Glomerular endothelial cell (primary cell): ENCODE data around the gene HECW1. TPM values are rescaled to one million over a fixed set of nuclear protein-coding genes. Genes with fewer than 3 reads are reported as not detected.
"Not testable (repeated sequence)": the region's sequence is repeated elsewhere in the genome, so short reads cannot be mapped to it uniquely, and the experiment has no call there.

Experiments used
- DNase-seq: peaks from one replicate; pipeline ENCODE4 v3.0.0-alpha.2; 2011; ENCODE audit warnings: low read depth, low spot score; ENCODE audit errors: extremely low read depth
- total RNA-seq: library from RNA; depleted of rRNA; stranded (reverse); fragments of >200 nt; gene quantifications from 2 replicates; pipeline ENCODE4 v1.2.3, GENCODE V29; 2015

HECW1 gene
- not detected in 2 replicates for total RNA-seq

GRCh38 chr7:43112459-43112940 is at the start of gene HECW1:
Gene HECW1, plus strand, starts transcription at chr7:43112647. Its CDS starts 131,259 bp downstream, at chr7:43243906.
- DNase-seq, result no peak

GRCh38 chr7:43071604-43072003 is 40.8 kb upstream of the HECW1 start:
- DNase-seq, result no peak

- no peak for DNase-seq
These were observed 39.9 kb upstream of the HECW1 start for GRCh38 chr7:43072530-43072929.

GRCh38 chr7:43073811-43074210 is 38.6 kb upstream of the HECW1 start:
- DNase-seq, result not testable (repeated sequence)

GRCh38 chr7:43076189-43076605 is 36.2 kb upstream of the HECW1 start:
- DNase-seq, result no peak

- no peak for DNase-seq
These were observed 35.8 kb upstream of the HECW1 start for GRCh38 chr7:43076606-43077005.

GRCh38 chr7:43077285-43077684 is 35.2 kb upstream of the HECW1 start:
- DNase-seq, result no peak

GRCh38 chr7:43077732-43078391 is 34.6 kb upstream of the HECW1 start:
- no peak for DNase-seq

GRCh38 chr7:43078794-43079193 is 33.7 kb upstream of the HECW1 start:
- no peak for DNase-seq

GRCh38 chr7:43081603-43082002 is 30.8 kb upstream of the HECW1 start:
- DNase-seq, result no peak

- DNase-seq, result no peak
These were observed 29.3 kb upstream of the HECW1 start for GRCh38 chr7:43083106-43083505.

- DNase-seq, result no peak
These were observed 27.4 kb upstream of the HECW1 start for GRCh38 chr7:43085017-43085416.

- DNase-seq, result no peak
These were observed 26.5 kb upstream of the HECW1 start for GRCh38 chr7:43085992-43086391.

GRCh38 chr7:43092819-43093218 is 19.6 kb upstream of the HECW1 start:
- DNase-seq, result no peak

- no peak for DNase-seq
These were observed 15.6 kb upstream of the HECW1 start for GRCh38 chr7:43096875-43097274.

- no peak for DNase-seq
These were observed 12.7 kb upstream of the HECW1 start for GRCh38 chr7:43099750-43100149.

- DNase-seq, result no peak
These were observed 7.5 kb upstream of the HECW1 start for GRCh38 chr7:43104874-43105520.

GRCh38 chr7:43105521-43106120 is 6.8 kb upstream of the HECW1 start:
- no peak for DNase-seq

- peak; percentile 7 for DNase-seq
These were observed 4.0 kb upstream of the HECW1 start for GRCh38 chr7:43108255-43109011.

GRCh38 chr7:43110791-43111535 is 1.5 kb upstream of the HECW1 start:
- DNase-seq, result no peak
